ENCODE data around the gene PLXNA4.
"Not testable (repeated sequence)": the region's sequence is repeated elsewhere in the genome, so short reads cannot be mapped to it uniquely, and the experiment has no call there.

The PLXNA4 gene

GRCh38 chr7:132180481-132180880, 395.8 kb downstream of the PLXNA4 start:
- no peaks in the 10 kb centered on the region for H3K27me3 ChIP-seq (ENCODE audit: insufficient read depth, low read length)
- H3K36me3 ChIP-seq (ENCODE audit: insufficient read depth, low read length): no peaks in the 10 kb centered on the region
- no peak overlapping the region for H2AFZ ChIP-seq (ENCODE audit: low read length, unreplicated experiment)

GRCh38 chr7:132179681-132180080, 396.6 kb downstream of the PLXNA4 start:
- Histone ChIP-seq H3K79me2 (ENCODE audit: control insufficient read depth, insufficient read depth, low read length, unreplicated experiment) (no peaks in the 10 kb centered on the region), H3K4me1 (ENCODE audit: control insufficient read depth, insufficient read depth, low read length, unreplicated experiment) (no peaks in the 10 kb centered on the region), H3K27ac (ENCODE audit: low read depth, low read length) (no peak overlapping the region), H3K4me3 (ENCODE audit: low read depth, low read length) (no peak overlapping the region), H3K36me3 (ENCODE audit: insufficient read depth, low read length) (no peaks in the 10 kb centered on the region), H3K27me3 (ENCODE audit: insufficient read depth, low read length) (no peaks in the 10 kb centered on the region), H2AFZ (ENCODE audit: low read length, unreplicated experiment) (no peak overlapping the region)

More at GRCh38 chr7:132180481-132180880, 395.8 kb downstream of the PLXNA4 start:
- Histone ChIP-seq H3K4me3 (ENCODE audit: low read depth, low read length) (no peak overlapping the region), H3K79me2 (ENCODE audit: control insufficient read depth, insufficient read depth, low read length, unreplicated experiment) (no peaks in the 10 kb centered on the region), H3K4me1 (ENCODE audit: control insufficient read depth, insufficient read depth, low read length, unreplicated experiment) (no peaks in the 10 kb centered on the region), H3K27ac (ENCODE audit: low read depth, low read length) (no peak overlapping the region)

GRCh38 chr7:132179080-132179430, 397.2 kb downstream of the PLXNA4 start:
- Histone ChIP-seq H3K27me3 (ENCODE audit: insufficient read depth, low read length) (no peaks in the 10 kb centered on the region), H3K4me3 (ENCODE audit: low read depth, low read length) (no peak overlapping the region), H3K36me3 (ENCODE audit: insufficient read depth, low read length) (no peaks in the 10 kb centered on the region), H3K4me1 (ENCODE audit: control insufficient read depth, insufficient read depth, low read length, unreplicated experiment) (no peaks in the 10 kb centered on the region), H3K27ac (ENCODE audit: low read depth, low read length) (no peak overlapping the region), H3K79me2 (ENCODE audit: control insufficient read depth, insufficient read depth, low read length, unreplicated experiment) (no peaks in the 10 kb centered on the region), H2AFZ (ENCODE audit: low read length, unreplicated experiment) (no peak overlapping the region)

GRCh38 chr7:132178402-132179079, 397.7 kb downstream of the PLXNA4 start:
- H3K27ac ChIP-seq (ENCODE audit: low read depth, low read length); H3K27me3 ChIP-seq (ENCODE audit: insufficient read depth, low read length); H3K36me3 ChIP-seq (ENCODE audit: insufficient read depth, low read length); H3K79me2 ChIP-seq (ENCODE audit: control insufficient read depth, insufficient read depth, low read length, unreplicated experiment); H3K4me3 ChIP-seq (ENCODE audit: low read depth, low read length); H3K4me1 ChIP-seq (ENCODE audit: control insufficient read depth, insufficient read depth, low read length, unreplicated experiment); H2AFZ ChIP-seq (ENCODE audit: low read length, unreplicated experiment): not testable (repeated sequence)

GRCh38 chr7:132177708-132178401, 398.4 kb downstream of the PLXNA4 start:
- Histone ChIP-seq H3K36me3 (ENCODE audit: insufficient read depth, low read length) (no peaks in the 10 kb centered on the region), H3K4me3 (ENCODE audit: low read depth, low read length) (no peak overlapping the region), H3K4me1 (ENCODE audit: control insufficient read depth, insufficient read depth, low read length, unreplicated experiment) (no peaks in the 10 kb centered on the region), H3K27ac (ENCODE audit: low read depth, low read length) (no peak overlapping the region), H3K27me3 (ENCODE audit: insufficient read depth, low read length) (no peaks in the 10 kb centered on the region), H3K79me2 (ENCODE audit: control insufficient read depth, insufficient read depth, low read length, unreplicated experiment) (no peaks in the 10 kb centered on the region), H2AFZ (ENCODE audit: low read length, unreplicated experiment) (no peak overlapping the region)

GRCh38 chr7:132176719-132177118, 399.6 kb downstream of the PLXNA4 start:
- Histone ChIP-seq H3K79me2 (ENCODE audit: control insufficient read depth, insufficient read depth, low read length, unreplicated experiment) (no peaks in the 10 kb centered on the region), H3K4me1 (ENCODE audit: control insufficient read depth, insufficient read depth, low read length, unreplicated experiment) (no peaks in the 10 kb centered on the region), H3K27me3 (ENCODE audit: insufficient read depth, low read length) (no peaks in the 10 kb centered on the region), H3K4me3 (ENCODE audit: low read depth, low read length) (no peak overlapping the region), H3K36me3 (ENCODE audit: insufficient read depth, low read length) (no peaks in the 10 kb centered on the region), H3K27ac (ENCODE audit: low read depth, low read length) (no peak overlapping the region), H2AFZ (ENCODE audit: low read length, unreplicated experiment) (no peak overlapping the region)

- no peak overlapping the region for H3K27ac ChIP-seq (ENCODE audit: low read depth, low read length)
- no peaks in the 10 kb centered on the region for H3K27me3 ChIP-seq (ENCODE audit: insufficient read depth, low read length)
- H2AFZ ChIP-seq (ENCODE audit: low read length, unreplicated experiment): no peak overlapping the region
- H3K4me3 ChIP-seq (ENCODE audit: low read depth, low read length): no peak overlapping the region
- no peaks in the 10 kb centered on the region for H3K79me2 ChIP-seq (ENCODE audit: control insufficient read depth, insufficient read depth, low read length, unreplicated experiment)
- no peaks in the 10 kb centered on the region for H3K4me1 ChIP-seq (ENCODE audit: control insufficient read depth, insufficient read depth, low read length, unreplicated experiment)
- no peaks in the 10 kb centered on the region for H3K36me3 ChIP-seq (ENCODE audit: insufficient read depth, low read length)
Observed at GRCh38 chr7:132171130-132171576, 405.1 kb downstream of the PLXNA4 start.

- Histone ChIP-seq H3K4me3 (ENCODE audit: low read depth, low read length) (no peak overlapping the region), H3K4me1 (ENCODE audit: control insufficient read depth, insufficient read depth, low read length, unreplicated experiment) (no peaks in the 10 kb centered on the region), H3K36me3 (ENCODE audit: insufficient read depth, low read length) (no peaks in the 10 kb centered on the region), H3K27ac (ENCODE audit: low read depth, low read length) (no peak overlapping the region), H3K27me3 (ENCODE audit: insufficient read depth, low read length) (no peaks in the 10 kb centered on the region), H2AFZ (ENCODE audit: low read length, unreplicated experiment) (no peak overlapping the region), H3K79me2 (ENCODE audit: control insufficient read depth, insufficient read depth, low read length, unreplicated experiment) (no peaks in the 10 kb centered on the region)
Observed at GRCh38 chr7:132169730-132170129, 406.5 kb downstream of the PLXNA4 start.

GRCh38 chr7:132168239-132168638, 408.0 kb downstream of the PLXNA4 start:
- H3K4me3 ChIP-seq (ENCODE audit: low read depth, low read length): no peak overlapping the region
- no peaks in the 10 kb centered on the region for H3K79me2 ChIP-seq (ENCODE audit: control insufficient read depth, insufficient read depth, low read length, unreplicated experiment)
- no peaks in the 10 kb centered on the region for H3K4me1 ChIP-seq (ENCODE audit: control insufficient read depth, insufficient read depth, low read length, unreplicated experiment)
- no peak overlapping the region for H2AFZ ChIP-seq (ENCODE audit: low read length, unreplicated experiment)
- no peaks in the 10 kb centered on the region for H3K36me3 ChIP-seq (ENCODE audit: insufficient read depth, low read length)
- H3K27me3 ChIP-seq (ENCODE audit: insufficient read depth, low read length): no peaks in the 10 kb centered on the region
- H3K27ac ChIP-seq (ENCODE audit: low read depth, low read length): no peak overlapping the region

- H3K4me1 ChIP-seq (ENCODE audit: control insufficient read depth, insufficient read depth, low read length, unreplicated experiment); H3K4me3 ChIP-seq (ENCODE audit: low read depth, low read length): not testable (repeated sequence)
Observed at GRCh38 chr7:132165695-132166094, 410.6 kb downstream of the PLXNA4 start.

GRCh38 chr7:132164558-132165125, 411.6 kb downstream of the PLXNA4 start:
- Histone ChIP-seq H3K27me3 (ENCODE audit: insufficient read depth, low read length) (no peaks in the 10 kb centered on the region), H3K4me1 (ENCODE audit: control insufficient read depth, insufficient read depth, low read length, unreplicated experiment) (no peaks in the 10 kb centered on the region), H3K27ac (ENCODE audit: low read depth, low read length) (no peak overlapping the region), H3K79me2 (ENCODE audit: control insufficient read depth, insufficient read depth, low read length, unreplicated experiment) (no peaks in the 10 kb centered on the region), H2AFZ (ENCODE audit: low read length, unreplicated experiment) (no peak overlapping the region), H3K36me3 (ENCODE audit: insufficient read depth, low read length) (no peaks in the 10 kb centered on the region), H3K4me3 (ENCODE audit: low read depth, low read length) (no peak overlapping the region)

More at GRCh38 chr7:132165695-132166094, 410.6 kb downstream of the PLXNA4 start:
- H3K36me3 ChIP-seq (ENCODE audit: insufficient read depth, low read length); H3K79me2 ChIP-seq (ENCODE audit: control insufficient read depth, insufficient read depth, low read length, unreplicated experiment); H3K27me3 ChIP-seq (ENCODE audit: insufficient read depth, low read length); H2AFZ ChIP-seq (ENCODE audit: low read length, unreplicated experiment); H3K27ac ChIP-seq (ENCODE audit: low read depth, low read length): not testable (repeated sequence)
